HL-60/S4 treated with phorbol 12-myristate 13-acetate at 8.2 ng/mL for 4 days and 3 days (cell line): ENCODE results near the gene PGLYRP3.

ENCODE experiments used
- in situ Hi-C: fragments of 300-500 bp; cut with MboI; formaldehyde crosslinking; loops from 2 replicates; pipeline ENCODE4 v1.15.0; 2022; ENCODE audit warnings: low sequenced_read_pairs

PGLYRP3 gene

GRCh38 chr1:153349363-153350320 lies 36.9 kb upstream of the PGLYRP3 start:
- in situ Hi-C loops: loop anchor here (10.0 kb wide), 1 partner anchor 155 kb away; no protein-coding TSS in a partner anchor

- in situ Hi-C loops: loop anchor here (10.0 kb wide), 1 partner anchor 156 kb away; no protein-coding TSS in a partner anchor
These were observed 36.0 kb upstream of the PGLYRP3 start, which contains the start of gene PGLYRP4 for GRCh38 chr1:153348511-153349362. TSS of gene PGLYRP4 (minus strand) at chr1:153348841. CDS start at chr1:153347932, 909 bp downstream.

- in situ Hi-C loops: loop anchor here (10.0 kb wide), 1 partner anchor 157 kb away; no protein-coding TSS in a partner anchor
These were observed 35.1 kb upstream of the PGLYRP3 start for GRCh38 chr1:153347856-153348255.

DNA sequence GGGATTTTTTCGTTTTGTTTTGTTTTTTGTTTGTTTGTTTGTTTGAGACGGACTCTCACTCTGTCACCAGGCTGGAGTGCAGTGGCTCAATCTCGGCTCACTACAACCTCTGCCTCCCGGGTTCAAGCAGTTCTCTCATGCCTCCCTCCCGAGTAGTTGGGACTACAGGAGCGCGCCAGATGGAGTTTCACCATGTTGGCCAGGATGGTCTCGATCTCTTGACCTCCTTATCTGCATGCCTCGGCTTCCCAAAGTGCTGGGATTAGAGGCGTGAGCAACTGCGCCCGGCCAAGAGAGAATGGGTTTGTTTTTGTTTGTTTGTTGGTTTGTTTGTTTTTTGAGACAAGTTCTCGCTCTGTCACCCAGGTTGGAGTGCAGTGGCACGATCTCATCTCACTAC lies 34.3 kb upstream of the PGLYRP3 start:
- in situ Hi-C loops: loop anchor here (10.0 kb wide), 1 partner anchor 158 kb away; no protein-coding TSS in a partner anchor

DNA sequence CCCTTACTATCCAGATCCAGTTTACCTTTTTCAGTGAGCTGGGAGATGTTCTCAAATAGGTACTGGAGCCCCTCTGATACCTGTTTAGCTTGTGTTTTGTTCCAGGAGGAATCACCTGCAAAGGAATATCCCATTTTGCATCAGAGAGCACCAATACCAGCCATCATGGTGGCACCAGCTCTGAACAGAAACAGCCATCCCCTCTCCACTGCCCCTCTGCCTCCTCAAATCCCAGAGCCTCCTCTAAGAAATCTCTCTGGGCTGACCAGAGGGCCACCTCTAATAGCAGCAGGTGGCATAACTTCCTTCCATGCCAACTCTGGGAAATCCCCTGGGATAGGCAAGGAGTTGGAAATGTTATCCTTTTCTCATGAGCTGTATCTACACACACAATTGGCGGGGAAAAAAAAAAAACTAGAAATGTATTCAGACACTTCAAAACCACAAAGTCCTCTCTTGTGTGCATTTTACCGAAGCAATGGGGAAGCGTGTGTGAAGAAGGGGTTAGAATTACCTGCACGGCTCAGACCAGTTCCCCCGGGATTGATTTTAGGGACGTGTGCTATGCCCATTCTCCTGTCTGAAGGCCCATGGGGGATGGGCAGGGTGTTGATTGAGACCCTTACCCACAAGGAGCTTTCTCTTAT lies 33.4 kb upstream of the PGLYRP3 start:
- in situ Hi-C loops: loop anchor here (10.0 kb wide), 1 partner anchor 159 kb away; no protein-coding TSS in a partner anchor

GRCh38 chr1:153345187-153346076 lies 32.7 kb upstream of the PGLYRP3 start:
- in situ Hi-C loops: loop anchor here (10.0 kb wide), 1 partner anchor 159 kb away; no protein-coding TSS in a partner anchor

DNA sequence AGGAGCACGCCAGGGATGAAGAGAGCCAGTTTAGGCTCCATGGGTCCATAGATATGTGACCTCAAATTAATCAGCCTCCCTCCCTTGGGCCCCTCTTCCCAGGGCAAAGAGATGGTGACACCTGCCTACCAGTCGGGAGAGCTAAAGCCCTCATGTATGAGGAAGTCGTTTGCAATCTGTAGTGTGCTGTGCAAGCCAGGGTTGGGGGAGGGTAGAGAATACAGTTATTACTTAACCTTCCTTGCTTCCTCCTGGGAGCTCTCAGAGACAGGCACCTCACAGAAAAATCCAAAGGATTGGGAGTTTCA lies 31.9 kb upstream of the PGLYRP3 start:
- in situ Hi-C loops: loop anchor here (10.0 kb wide), 1 partner anchor 160 kb away; no protein-coding TSS in a partner anchor

DNA sequence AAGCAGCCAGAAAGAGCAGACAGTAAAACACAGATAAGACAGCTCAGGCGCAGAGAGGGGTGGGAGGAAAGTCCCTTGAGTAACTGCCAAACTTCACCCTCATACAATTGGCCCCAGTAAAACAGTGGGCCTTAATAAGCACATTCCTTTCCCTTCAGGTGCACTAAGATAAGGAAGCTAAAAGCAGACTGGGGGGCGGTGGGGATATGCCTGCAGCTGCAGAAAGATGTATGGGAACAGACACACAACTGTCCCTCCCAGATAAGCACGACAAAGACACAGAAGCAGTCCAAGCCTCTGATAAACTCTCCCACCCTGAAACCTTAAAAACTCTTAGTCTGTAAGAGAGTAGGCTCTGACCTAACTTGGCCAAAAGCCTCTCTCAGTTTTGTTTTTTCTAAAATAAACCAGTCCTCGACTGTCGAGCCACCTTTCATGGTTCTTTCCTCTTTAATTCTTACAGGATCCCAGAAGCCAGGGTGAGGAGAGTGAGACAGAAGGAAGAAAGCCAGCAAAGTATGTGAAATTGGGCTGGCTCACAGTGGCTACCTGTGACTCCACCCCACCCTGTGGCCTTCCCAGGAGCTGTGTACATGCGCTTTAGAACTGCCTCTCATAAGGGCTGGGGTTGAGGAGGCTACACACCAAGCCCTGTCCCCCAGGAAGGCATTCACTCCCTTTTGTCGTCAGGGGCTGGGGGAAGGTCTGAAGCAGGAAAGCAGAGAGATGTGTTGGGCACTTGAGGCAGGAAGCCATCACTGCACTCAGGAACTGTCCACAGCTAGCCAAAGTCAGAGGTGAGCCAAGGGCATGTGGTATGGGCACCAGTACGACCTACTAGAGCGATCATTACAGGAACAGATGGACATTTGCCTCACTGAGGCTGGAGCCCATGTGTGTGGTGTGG lies 31.3 kb upstream of the PGLYRP3 start:
- in situ Hi-C loops: loop anchor here (10.0 kb wide), 1 partner anchor 161 kb away; no protein-coding TSS in a partner anchor

- in situ Hi-C loops: loop anchor here (10.0 kb wide), 1 partner anchor 162 kb away; no protein-coding TSS in a partner anchor
These were observed 30.4 kb upstream of the PGLYRP3 start for GRCh38 chr1:153343040-153343681.

DNA sequence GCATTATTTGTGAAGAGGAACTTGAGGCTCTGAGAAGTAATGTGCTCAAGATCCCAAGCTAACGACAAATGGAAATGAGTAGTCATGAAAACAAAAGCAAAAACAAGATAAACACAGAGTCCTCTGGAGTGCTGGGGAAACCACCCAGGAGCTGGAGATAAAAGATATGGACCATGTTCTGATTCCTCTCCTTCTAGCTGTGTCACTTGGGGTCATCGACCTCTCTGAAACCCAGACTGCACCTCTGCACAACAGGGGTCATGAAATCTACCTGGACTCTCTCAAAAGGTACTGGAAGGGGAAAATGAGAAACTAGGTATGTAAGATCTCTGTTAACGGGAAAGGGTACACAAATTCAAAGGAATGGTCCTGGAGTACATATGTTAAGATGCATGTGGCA lies 29.4 kb upstream of the PGLYRP3 start:
- in situ Hi-C loops: loop anchor here (10.0 kb wide), 1 partner anchor 163 kb away; no protein-coding TSS in a partner anchor

DNA sequence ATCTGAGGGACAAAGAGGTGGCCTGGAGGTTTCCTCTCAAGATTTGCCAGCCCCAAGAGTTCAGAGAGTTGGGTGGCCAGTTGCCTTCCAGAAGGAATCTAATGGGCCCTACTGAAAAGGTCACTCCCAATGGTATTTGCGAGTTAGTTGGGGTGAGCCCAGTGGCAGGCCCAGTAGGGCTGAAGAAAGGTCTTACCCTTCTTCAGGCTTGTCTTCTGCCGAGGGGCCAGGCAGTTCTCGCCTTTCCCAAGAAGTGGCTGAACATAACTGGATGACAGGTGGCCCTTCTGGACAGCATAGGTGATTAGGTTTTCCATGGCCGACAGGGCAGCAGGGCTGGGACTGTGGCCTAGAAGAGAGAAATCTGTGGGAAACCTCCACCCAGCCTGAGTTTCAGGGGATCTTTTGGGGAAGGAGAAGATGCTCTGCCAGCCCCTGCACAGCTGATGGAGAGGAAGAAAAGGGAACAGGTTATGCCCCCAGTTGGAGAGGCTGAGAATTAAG lies 28.7 kb upstream of the PGLYRP3 start:
- in situ Hi-C loops: loop anchor here (10.0 kb wide), 1 partner anchor 163 kb away; no protein-coding TSS in a partner anchor

DNA sequence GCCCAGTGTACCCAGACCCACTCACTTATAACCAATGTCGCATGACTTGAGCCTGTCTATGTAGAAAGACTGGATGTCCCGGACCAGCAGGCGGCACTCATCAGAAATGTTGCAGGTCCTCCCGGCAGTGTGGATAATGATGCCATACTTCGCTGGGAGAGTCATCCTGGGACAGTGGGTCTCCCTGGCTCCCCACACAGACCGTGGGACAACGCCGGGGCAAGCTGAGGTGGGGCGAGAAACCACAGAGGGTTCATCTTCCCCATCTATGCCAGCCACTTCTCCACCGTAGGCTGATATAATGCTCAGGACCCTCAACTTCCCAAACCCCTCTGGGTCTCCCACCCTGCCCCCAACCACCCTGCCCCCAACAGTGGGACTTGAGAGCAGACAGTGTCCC lies 27.6 kb upstream of the PGLYRP3 start:
- in situ Hi-C loops: loop anchor here (10.0 kb wide), 1 partner anchor 164 kb away; no protein-coding TSS in a partner anchor

- in situ Hi-C loops: loop anchor here (10.0 kb wide), 1 partner anchor 165 kb away; no protein-coding TSS in a partner anchor
These were observed 27.1 kb upstream of the PGLYRP3 start for GRCh38 chr1:153339802-153340201.

GRCh38 chr1:153337980-153338853 lies 25.5 kb upstream of the PGLYRP3 start:
- in situ Hi-C loops: no loop called here

DNA sequence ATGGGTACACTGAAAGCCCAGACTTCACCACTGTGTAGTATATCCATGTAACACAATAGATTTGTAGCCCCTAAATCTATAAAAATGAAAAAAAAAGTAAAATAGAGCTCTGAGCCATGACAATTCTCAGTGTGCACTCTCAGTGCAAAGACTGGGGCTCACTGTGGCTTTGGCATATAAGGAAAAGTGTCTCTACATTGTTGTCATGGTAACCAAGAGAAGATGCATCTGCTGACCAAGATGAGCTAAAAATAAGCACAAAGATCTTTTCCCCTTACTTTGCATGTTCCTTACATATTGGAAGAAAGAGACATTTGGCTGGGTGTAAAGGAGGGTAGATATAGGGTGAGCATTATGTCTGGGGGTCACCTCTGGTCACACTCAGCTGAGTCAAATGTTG lies 23.9 kb upstream of the PGLYRP3 start:
- in situ Hi-C loops: no loop called here

GRCh38 chr1:153333902-153334301 lies 21.1 kb upstream of the PGLYRP3 start:
- in situ Hi-C loops: no loop called here

- in situ Hi-C loops: no loop called here
These were observed 12.2 kb upstream of the PGLYRP3 start for GRCh38 chr1:153324912-153325311.
